MCF 10A (cell line): ENCODE results near the gene LRIT3. TPM values are rescaled to one million over a fixed set of nuclear protein-coding genes. Genes with fewer than 3 reads are reported as not detected.

Experiments used
- BruUV-seq: library from RNA; stranded (reverse); fragments of 400-500 nt; replicated peaks from 2 replicates; lab custom pipeline; 2021; lab: Mats Ljungman, UMichigan
- CTCF ChIA-PET: fragments of 300-600 bp; sonication (Branson Sonifier 250); formaldehyde crosslinking; extraction: SDS; loops from one replicate; lab custom pipeline; 2021; ENCODE audit warnings: antibody characterized with exemption, inconsistent platforms; lab: Yijun Ruan, JAX
- POLR2A ChIA-PET: fragments of 300-600, 350-650 bp; sonication (Branson Sonifier 250); formaldehyde crosslinking; extraction: SDS; loops from one replicate; lab custom pipeline; 2020; ENCODE audit warnings: antibody characterized with exemption, inconsistent platforms; lab: Yijun Ruan, JAX
- DNase-seq: peaks from one replicate; pipeline ENCODE4 v3.0.0-alpha.2; 2018; ENCODE audit not compliant: unreplicated experiment
- H3K27ac Mint-ChIP-seq: one replicate; pipeline ENCODE4 v1.8.0; 2022; ENCODE audit warnings: mild to moderate bottlenecking, low read depth, mixed read lengths; ENCODE audit not compliant: unreplicated experiment
- H3K27me3 Mint-ChIP-seq: one replicate; pipeline ENCODE4 v1.8.0; 2022; ENCODE audit warnings: mixed read lengths; ENCODE audit not compliant: insufficient read depth, unreplicated experiment
- H3K36me3 Mint-ChIP-seq: one replicate; pipeline ENCODE4 v1.8.0; 2022; ENCODE audit warnings: mild to moderate bottlenecking, moderate library complexity, mixed read lengths; ENCODE audit not compliant: insufficient read depth, unreplicated experiment
- H3K4me1 Mint-ChIP-seq: one replicate; pipeline ENCODE4 v1.8.0; 2022; ENCODE audit warnings: mixed read lengths; ENCODE audit not compliant: insufficient read depth, unreplicated experiment
- H3K4me3 Mint-ChIP-seq: one replicate; pipeline ENCODE4 v1.8.0; 2022; ENCODE audit warnings: mild to moderate bottlenecking, moderate library complexity, mixed read lengths; ENCODE audit not compliant: unreplicated experiment
- H3K9me3 Mint-ChIP-seq: one replicate; pipeline ENCODE4 v1.8.0; 2022; ENCODE audit warnings: mixed read lengths; ENCODE audit not compliant: unreplicated experiment
- intact Hi-C: fragments of 100-400 bp; cut with micrococcal nuclease; formaldehyde crosslinking; loops from 2 replicates; pipeline ENCODE4 v1.14.1; 2022
- total RNA-seq: library from RNA; stranded (reverse); gene quantifications from 2 replicates; pipeline ENCODE4 v1.2.3, GENCODE V29; 2022
- TF ChIP-seq, protein P1 (sequence below): fragments of 200-600 bp; IDR thresholded peaks from one replicate; pipeline ENCODE4 v1.8.0; 2022; ENCODE audit warnings: antibody characterized with exemption, mild to moderate bottlenecking; ENCODE audit not compliant: unreplicated experiment

LRIT3 gene
- total RNA-seq, 1 experiment from 2014 or later, result 0.35 TPM

DNA sequence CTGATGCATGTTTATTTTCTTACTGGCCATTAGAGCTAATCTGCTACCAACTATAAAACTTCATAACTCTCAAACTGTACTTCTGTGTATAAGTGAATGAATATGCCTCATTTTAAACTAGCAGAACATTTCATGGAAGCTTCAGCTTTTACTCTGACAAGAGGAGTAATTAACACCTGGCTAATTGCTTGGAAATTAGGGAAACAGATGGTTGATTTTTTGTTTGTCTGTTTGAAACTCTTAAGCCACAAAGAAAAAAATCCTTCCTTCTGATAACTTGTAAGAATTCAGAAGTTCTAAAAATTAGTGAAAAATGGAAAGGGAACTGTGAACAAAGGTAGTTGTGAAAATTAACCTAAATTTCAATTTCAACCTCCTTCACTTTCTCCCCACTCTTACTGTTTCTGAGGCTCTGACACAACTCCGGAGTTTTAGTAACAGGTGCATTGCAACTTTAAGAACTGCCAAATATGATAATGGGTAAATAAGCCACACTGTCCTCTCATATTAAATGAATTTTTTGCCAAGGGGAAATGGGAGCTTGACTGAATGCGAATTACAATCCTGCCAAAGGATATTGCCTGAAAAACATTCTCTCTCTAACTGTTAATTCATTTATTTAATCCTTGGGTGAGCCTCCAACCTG, 65.8 kb downstream of the LRIT3 start:
- H3K9me3 Mint-ChIP-seq, result no peaks in the 10 kb centered on the region
- no peaks in the 10 kb centered on the region for H3K36me3 Mint-ChIP-seq
- peaks cover 9% of the 10 kb centered on the region for H3K4me1 Mint-ChIP-seq
- no peak overlapping the region for H3K4me3 Mint-ChIP-seq
- TF ChIP-seq, protein P1, sequence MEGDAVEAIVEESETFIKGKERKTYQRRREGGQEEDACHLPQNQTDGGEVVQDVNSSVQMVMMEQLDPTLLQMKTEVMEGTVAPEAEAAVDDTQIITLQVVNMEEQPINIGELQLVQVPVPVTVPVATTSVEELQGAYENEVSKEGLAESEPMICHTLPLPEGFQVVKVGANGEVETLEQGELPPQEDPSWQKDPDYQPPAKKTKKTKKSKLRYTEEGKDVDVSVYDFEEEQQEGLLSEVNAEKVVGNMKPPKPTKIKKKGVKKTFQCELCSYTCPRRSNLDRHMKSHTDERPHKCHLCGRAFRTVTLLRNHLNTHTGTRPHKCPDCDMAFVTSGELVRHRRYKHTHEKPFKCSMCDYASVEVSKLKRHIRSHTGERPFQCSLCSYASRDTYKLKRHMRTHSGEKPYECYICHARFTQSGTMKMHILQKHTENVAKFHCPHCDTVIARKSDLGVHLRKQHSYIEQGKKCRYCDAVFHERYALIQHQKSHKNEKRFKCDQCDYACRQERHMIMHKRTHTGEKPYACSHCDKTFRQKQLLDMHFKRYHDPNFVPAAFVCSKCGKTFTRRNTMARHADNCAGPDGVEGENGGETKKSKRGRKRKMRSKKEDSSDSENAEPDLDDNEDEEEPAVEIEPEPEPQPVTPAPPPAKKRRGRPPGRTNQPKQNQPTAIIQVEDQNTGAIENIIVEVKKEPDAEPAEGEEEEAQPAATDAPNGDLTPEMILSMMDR, result no peak
- H3K27me3 Mint-ChIP-seq, result no peaks in the 10 kb centered on the region
- intact Hi-C loops, result no loop called here
- no TSS peak for BruUV-seq
- POLR2A ChIA-PET, result no interaction called here
- CTCF ChIA-PET, result interaction anchor here (0.6 to 1.3 kb wide), 2 partner anchors 67 to 508 kb away, joined by 3 to 4 read pairs; no protein-coding TSS in a partner anchor
- no peak overlapping the region for H3K27ac Mint-ChIP-seq
- DNase-seq, result no peak

DNA sequence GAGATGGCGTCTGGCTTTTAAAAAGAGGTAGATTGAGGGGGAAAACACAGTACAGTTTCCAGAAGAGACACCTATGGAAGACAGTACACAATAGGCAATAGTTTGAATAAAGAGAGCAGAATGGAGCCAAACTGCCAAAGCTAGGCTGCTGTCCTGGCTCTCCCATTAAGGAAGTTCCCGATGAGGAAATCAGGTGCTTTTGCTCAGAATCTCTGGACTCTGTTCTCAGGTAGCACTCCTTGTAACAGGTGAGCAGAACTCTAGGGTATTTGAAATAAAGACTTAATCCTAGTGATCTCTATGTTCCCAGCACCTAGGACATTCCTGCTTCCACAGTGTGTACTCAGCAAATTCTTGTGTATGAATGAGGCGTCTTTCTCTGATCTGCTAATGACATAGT, 66.4 kb downstream of the LRIT3 start:
- Mint-ChIP-seq H3K27ac (no peak overlapping the region), H3K9me3 (no peaks in the 10 kb centered on the region), H3K4me1 (peaks cover 6% of the 10 kb centered on the region), H3K27me3 (no peaks in the 10 kb centered on the region), H3K36me3 (no peaks in the 10 kb centered on the region), H3K4me3 (no peak overlapping the region)
- ChIA-PET POLR2A (no interaction called here), CTCF (no interaction called here)
- intact Hi-C loops, result no loop called here
- no peak for DNase-seq
- BruUV-seq, result no TSS peak
- TF ChIP-seq, protein P1, result no peak

DNA sequence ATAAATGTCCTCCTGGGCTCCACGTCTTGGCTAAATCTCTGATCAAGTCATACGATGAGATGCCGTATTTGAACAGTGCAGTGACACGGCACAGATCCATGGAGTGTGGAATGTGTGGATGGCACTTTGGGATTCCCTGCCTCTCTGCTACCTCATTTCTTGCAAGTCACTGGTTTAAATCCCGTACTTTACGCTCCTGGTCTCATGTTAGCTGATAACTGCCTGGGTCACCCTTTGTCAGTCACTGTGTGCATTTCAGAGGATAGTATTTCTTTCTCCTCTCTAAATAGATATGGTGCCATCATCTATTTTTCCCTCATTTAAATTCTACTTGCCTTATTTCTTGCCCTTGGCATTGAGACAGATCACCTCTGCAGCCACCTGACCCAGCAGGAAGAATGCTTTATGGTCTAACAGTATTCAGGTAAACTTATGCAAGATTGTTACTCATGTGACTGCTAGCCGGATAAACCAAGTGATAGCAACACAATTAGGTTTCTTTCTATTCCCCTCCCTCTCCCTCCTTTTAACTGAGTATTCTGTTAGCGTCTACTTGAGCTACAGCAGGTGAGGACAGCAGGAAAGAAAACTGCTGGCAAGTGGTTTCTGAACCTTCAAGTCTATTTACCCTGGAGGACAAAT, 67.6 kb downstream of the LRIT3 start:
- H3K9me3 Mint-ChIP-seq, result no peaks in the 10 kb centered on the region
- POLR2A ChIA-PET, result no interaction called here
- no peak overlapping the region for H3K4me3 Mint-ChIP-seq
- no TSS peak for BruUV-seq
- no peaks in the 10 kb centered on the region for H3K27me3 Mint-ChIP-seq
- H3K4me1 Mint-ChIP-seq, result peaks cover 6% of the 10 kb centered on the region
- TF ChIP-seq, protein P1, result no peak
- no peak overlapping the region for H3K27ac Mint-ChIP-seq
- CTCF ChIA-PET, result interaction anchor here (0.7 kb wide), 1 partner anchor 27 kb away, joined by 3 read pairs; no protein-coding TSS in a partner anchor
- H3K36me3 Mint-ChIP-seq, result no peaks in the 10 kb centered on the region
- no peak for DNase-seq
- intact Hi-C loops, result no loop called here

DNA sequence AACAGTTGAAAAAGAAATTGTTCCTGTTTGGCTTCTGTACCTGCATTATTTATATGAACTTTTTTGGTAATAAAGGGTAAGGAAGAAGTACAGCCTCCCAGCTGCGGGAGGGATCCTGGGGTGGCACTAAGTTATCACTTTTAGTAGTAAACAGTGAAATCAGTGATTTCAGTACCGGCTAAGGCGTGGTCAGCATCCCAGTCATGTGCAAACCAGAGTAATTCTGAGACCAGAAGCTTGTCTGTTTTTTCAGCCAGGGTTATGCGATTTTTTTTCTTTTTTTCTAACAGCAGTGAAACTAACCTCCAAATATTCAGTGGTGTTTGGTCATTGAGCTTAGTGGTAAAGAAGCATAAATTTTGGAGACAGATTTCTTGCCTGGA, 68.1 kb downstream of the LRIT3 start:
- Mint-ChIP-seq H3K27me3 (no peaks in the 10 kb centered on the region), H3K4me1 (peaks cover 8% of the 10 kb centered on the region), H3K27ac (no peak overlapping the region), H3K36me3 (no peaks in the 10 kb centered on the region), H3K4me3 (no peak overlapping the region), H3K9me3 (no peaks in the 10 kb centered on the region)
- ChIA-PET POLR2A (no interaction called here), CTCF (interaction anchor here (0.7 kb wide), 1 partner anchor 27 kb away, joined by 3 read pairs; no protein-coding TSS in a partner anchor)
- DNase-seq, result no peak
- intact Hi-C loops, result no loop called here
- BruUV-seq, result no TSS peak
- TF ChIP-seq, protein P1, result no peak
